Parathyroid adenoma (tissue), 2 donors: ENCODE results near the gene EEFSEC.

ENCODE experiments used
- H2AFZ ChIP-seq: fragments of 300-600 bp; sonication (generic); one replicate; pipeline ENCODE4 v1.7.0; 2017; ENCODE audit warnings: antibody characterized with exemption, mild to moderate bottlenecking
- H3K27ac ChIP-seq: fragments of 300-600 bp; sonication (generic); one replicate; pipeline ENCODE4 v1.7.0; 2017
- H3K27me3 ChIP-seq: fragments of 300-600 bp; sonication (generic); one replicate; pipeline ENCODE4 v1.7.0; 2017; ENCODE audit warnings: low read length; ENCODE audit not compliant: control insufficient read depth, insufficient read depth
- H3K36me3 ChIP-seq: fragments of 300-600 bp; sonication (generic); one replicate; pipeline ENCODE4 v1.7.0; 2017; ENCODE audit warnings: low read length; ENCODE audit not compliant: control insufficient read depth, insufficient read depth
- H3K4me1 ChIP-seq: fragments of 300-600 bp; sonication (generic); one replicate; pipeline ENCODE4 v1.7.0; 2017; ENCODE audit warnings: control low read depth
- H3K4me2 ChIP-seq: fragments of 300-600 bp; sonication (generic); one replicate; pipeline ENCODE4 v1.7.0; 2017; ENCODE audit warnings: low read length
- H3K4me3 ChIP-seq: fragments of 300-600 bp; sonication (generic); one replicate; pipeline ENCODE4 v1.7.0; 2017; ENCODE audit warnings: low read depth, low read length
- H3K79me2 ChIP-seq: fragments of 300-600 bp; sonication (generic); one replicate; pipeline ENCODE4 v1.7.0; 2017; ENCODE audit warnings: control low read depth
- H3K9ac ChIP-seq: fragments of 300-600 bp; sonication (generic); one replicate; pipeline ENCODE4 v1.7.0; 2017; ENCODE audit warnings: mild to moderate bottlenecking
- H3K9me3 ChIP-seq: fragments of 300-600 bp; sonication (generic); one replicate; pipeline ENCODE4 v1.7.0; 2017; ENCODE audit warnings: low read length; ENCODE audit not compliant: control insufficient read depth
- CTCF ChIP-seq: fragments of 300-600 bp; sonication (generic); IDR thresholded peaks from one replicate; pipeline ENCODE4 v1.7.0; 2017; ENCODE audit warnings: antibody characterized with exemption, mild to moderate bottlenecking
- donor health status: primary hyperparathyroidism.

Gene EEFSEC

GRCh38 chr3:128194843-128195242, 41.6 kb downstream of the EEFSEC start:
- Histone ChIP-seq H3K79me2 (peaks cover 14% of the 10 kb centered on the region), H3K9me3 (no peaks in the 10 kb centered on the region), H3K4me2 (no peak overlapping the region), H3K36me3 (no peaks in the 10 kb centered on the region), H2AFZ (no peak overlapping the region), H3K4me3 (no peak overlapping the region), H3K27me3 (no peaks in the 10 kb centered on the region), H3K27ac (no peak overlapping the region), H3K9ac (no peak overlapping the region), H3K4me1 (no peaks in the 10 kb centered on the region)
- no peak for TF ChIP-seq CTCF

GRCh38 chr3:128195369-128195768, 42.1 kb downstream of the EEFSEC start:
- no peak overlapping the region for H3K27ac ChIP-seq
- no peaks in the 10 kb centered on the region for H3K4me1 ChIP-seq
- H3K4me3 ChIP-seq, result no peak overlapping the region
- peaks cover 14% of the 10 kb centered on the region for H3K79me2 ChIP-seq
- no peak overlapping the region for H3K4me2 ChIP-seq
- no peak overlapping the region for H3K9ac ChIP-seq
- H3K27me3 ChIP-seq, result no peaks in the 10 kb centered on the region
- no peak for TF ChIP-seq CTCF
- H3K9me3 ChIP-seq, result no peaks in the 10 kb centered on the region
- no peaks in the 10 kb centered on the region for H3K36me3 ChIP-seq
- H2AFZ ChIP-seq, result no peak overlapping the region

- no peaks in the 10 kb centered on the region for H3K4me1 ChIP-seq
- no peak overlapping the region for H3K4me3 ChIP-seq
- H2AFZ ChIP-seq, result no peak overlapping the region
- H3K27me3 ChIP-seq, result no peaks in the 10 kb centered on the region
- no peak overlapping the region for H3K27ac ChIP-seq
- no peak overlapping the region for H3K9ac ChIP-seq
- no peak for TF ChIP-seq CTCF
- H3K36me3 ChIP-seq, result no peaks in the 10 kb centered on the region
- H3K4me2 ChIP-seq, result no peak overlapping the region
- H3K9me3 ChIP-seq, result no peaks in the 10 kb centered on the region
- H3K79me2 ChIP-seq, result peaks cover 14% of the 10 kb centered on the region
These were observed 42.5 kb downstream of the EEFSEC start for GRCh38 chr3:128195802-128196201.

- peaks cover 14% of the 10 kb centered on the region for H3K79me2 ChIP-seq
- no peak overlapping the region for H2AFZ ChIP-seq
- H3K4me1 ChIP-seq, result no peaks in the 10 kb centered on the region
- H3K27ac ChIP-seq, result no peak overlapping the region
- no peaks in the 10 kb centered on the region for H3K36me3 ChIP-seq
- H3K9ac ChIP-seq, result no peak overlapping the region
- no peaks in the 10 kb centered on the region for H3K27me3 ChIP-seq
- H3K9me3 ChIP-seq, result no peaks in the 10 kb centered on the region
- H3K4me2 ChIP-seq, result no peak overlapping the region
- TF ChIP-seq CTCF, result no peak
- H3K4me3 ChIP-seq, result no peak overlapping the region
These were observed 43.4 kb downstream of the EEFSEC start for GRCh38 chr3:128196647-128197046.

GRCh38 chr3:128197855-128198254, 44.6 kb downstream of the EEFSEC start:
- no peak overlapping the region for H3K4me2 ChIP-seq
- H3K9me3 ChIP-seq, result no peaks in the 10 kb centered on the region
- no peak for TF ChIP-seq CTCF
- no peak overlapping the region for H3K9ac ChIP-seq
- H3K27ac ChIP-seq, result no peak overlapping the region
- H3K4me1 ChIP-seq, result no peaks in the 10 kb centered on the region
- no peaks in the 10 kb centered on the region for H3K27me3 ChIP-seq
- peaks cover 9% of the 10 kb centered on the region for H3K79me2 ChIP-seq
- no peaks in the 10 kb centered on the region for H3K36me3 ChIP-seq
- H3K4me3 ChIP-seq, result no peak overlapping the region
- no peak overlapping the region for H2AFZ ChIP-seq
